Measurements from ENCODE around the gene TJP2. TPM values are rescaled to one million over a fixed set of nuclear protein-coding genes. Genes with fewer than 3 reads are reported as not detected.

The TJP2 gene
- total and polyA plus RNA-seq, 2 donors from 2014 or later = 35.9 to 148 TPM

- H3K4me3 ChIP-seq (ENCODE audit: low read length in 3 of 3) = no peak overlapping the region
- no peak overlapping the region for H3K27ac ChIP-seq (ENCODE audit: low read depth in 2 of 2, low read length in 2 of 2)
- no peak for TF ChIP-seq CTCF (IDR thresholded peaks at IDR 0.05; ENCODE audit: borderline replicate concordance, extremely low read depth, insufficient read depth)
- no peak for DNase-seq
- H3K9me3 ChIP-seq (ENCODE audit: control insufficient read depth in 2 of 3, insufficient read depth in 1 of 3, low read length in 3 of 3) = no peaks in the 10 kb centered on the region
- H3K36me3 ChIP-seq (ENCODE audit: control insufficient read depth in 2 of 3, insufficient read depth in 3 of 3, low read length in 3 of 3) = no peaks in the 10 kb centered on the region
- no peaks in the 10 kb centered on the region for H3K27me3 ChIP-seq (ENCODE audit: control insufficient read depth, insufficient read depth, low read length)
- no peak overlapping the region for H3K9ac ChIP-seq (ENCODE audit: low read length in 3 of 3)
- intact Hi-C loops (cut with DNase I) = no loop called here
- no peaks in the 10 kb centered on the region for H3K4me1 ChIP-seq (ENCODE audit: control insufficient read depth in 2 of 3, insufficient read depth in 2 of 3, low read depth in 1 of 3, low read length in 3 of 3)
- FAIRE-seq = no peak
Observed at GRCh38 chr9:69293156-69293555, 119.1 kb downstream of the TJP2 start.

GRCh38 chr9:69295872-69296552 lies 121.9 kb downstream of the TJP2 start:
- Histone ChIP-seq H3K36me3 (ENCODE audit: control insufficient read depth in 2 of 3, insufficient read depth in 3 of 3, low read length in 3 of 3) (no peaks in the 10 kb centered on the region), H3K27ac (ENCODE audit: low read depth in 2 of 2, low read length in 2 of 2) (no peak overlapping the region), H3K4me3 (ENCODE audit: low read length in 3 of 3) (no peak overlapping the region), H3K27me3 (ENCODE audit: control insufficient read depth, insufficient read depth, low read length) (no peaks in the 10 kb centered on the region), H3K4me1 (ENCODE audit: control insufficient read depth in 2 of 3, insufficient read depth in 2 of 3, low read depth in 1 of 3, low read length in 3 of 3) (no peaks in the 10 kb centered on the region), H3K9ac (ENCODE audit: low read length in 3 of 3) (no peak overlapping the region), H3K9me3 (ENCODE audit: control insufficient read depth in 2 of 3, insufficient read depth in 1 of 3, low read length in 3 of 3) (no peaks in the 10 kb centered on the region)
- intact Hi-C loops (cut with DNase I) = no loop called here
- DNase-seq (no peak), FAIRE-seq (no peak)
- no peak for TF ChIP-seq CTCF (IDR thresholded peaks at IDR 0.05; ENCODE audit: borderline replicate concordance, extremely low read depth, insufficient read depth)

DNA sequence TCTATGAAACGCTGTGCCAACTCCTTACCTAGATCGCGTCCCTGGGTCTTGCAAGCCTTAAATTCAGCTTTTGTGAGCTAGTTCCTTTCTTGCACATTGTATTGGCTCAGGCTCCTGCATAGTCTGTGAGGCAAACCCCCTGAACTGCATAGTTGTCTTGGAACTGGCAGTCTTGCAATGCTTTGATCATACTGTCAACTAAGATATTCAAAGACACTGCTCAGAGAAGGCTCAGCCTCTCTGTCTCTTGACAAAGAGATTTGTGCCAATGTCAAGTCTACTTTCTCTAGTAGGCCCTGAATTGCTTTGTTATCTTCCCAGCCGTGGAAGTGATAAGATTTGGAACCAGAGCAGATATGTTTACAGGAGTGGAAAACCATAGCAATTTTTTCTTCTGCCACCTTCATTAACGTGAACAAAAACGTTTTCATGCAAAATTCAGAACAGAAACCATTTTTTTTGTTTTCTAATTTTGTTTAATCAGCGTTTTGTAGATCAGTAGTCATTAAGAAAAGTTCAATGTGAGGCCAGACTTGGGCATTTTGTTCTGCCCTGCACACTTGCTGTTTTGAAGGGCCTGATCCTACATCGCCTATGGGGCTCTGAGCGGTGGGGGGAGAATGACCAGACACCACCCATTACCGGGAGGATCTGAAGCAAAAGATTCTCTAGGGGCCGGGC lies 123.4 kb downstream of the TJP2 start:
- no peak for TF ChIP-seq CTCF (IDR thresholded peaks at IDR 0.05; ENCODE audit: borderline replicate concordance, extremely low read depth, insufficient read depth)
- Histone ChIP-seq H3K9me3 (ENCODE audit: control insufficient read depth in 2 of 3, insufficient read depth in 1 of 3, low read length in 3 of 3) (no peaks in the 10 kb centered on the region), H3K36me3 (ENCODE audit: control insufficient read depth in 2 of 3, insufficient read depth in 3 of 3, low read length in 3 of 3) (no peaks in the 10 kb centered on the region), H3K27ac (ENCODE audit: low read depth in 2 of 2, low read length in 2 of 2) (no peak overlapping the region), H3K9ac (ENCODE audit: low read length in 3 of 3) (no peak overlapping the region), H3K27me3 (ENCODE audit: control insufficient read depth, insufficient read depth, low read length) (no peaks in the 10 kb centered on the region), H3K4me1 (ENCODE audit: control insufficient read depth in 2 of 3, insufficient read depth in 2 of 3, low read depth in 1 of 3, low read length in 3 of 3) (no peaks in the 10 kb centered on the region), H3K4me3 (ENCODE audit: low read length in 3 of 3) (no peak overlapping the region)
- DNase-seq = no peak
- intact Hi-C loops (cut with DNase I) = no loop called here
- no peak for FAIRE-seq
